Measurements from ENCODE around the gene TYW1. TPM values are rescaled to one million over a fixed set of nuclear protein-coding genes. Genes with fewer than 3 reads are reported as not detected.
"Not testable (repeated sequence)": the region's sequence is repeated elsewhere in the genome, so short reads cannot be mapped to it uniquely, and the experiment has no call there.

The TYW1 gene
- total and polyA plus RNA-seq, 2 of the 4 experiments (the other 2 are of a cell fraction): 10.7 to 23.7 TPM

DNA sequence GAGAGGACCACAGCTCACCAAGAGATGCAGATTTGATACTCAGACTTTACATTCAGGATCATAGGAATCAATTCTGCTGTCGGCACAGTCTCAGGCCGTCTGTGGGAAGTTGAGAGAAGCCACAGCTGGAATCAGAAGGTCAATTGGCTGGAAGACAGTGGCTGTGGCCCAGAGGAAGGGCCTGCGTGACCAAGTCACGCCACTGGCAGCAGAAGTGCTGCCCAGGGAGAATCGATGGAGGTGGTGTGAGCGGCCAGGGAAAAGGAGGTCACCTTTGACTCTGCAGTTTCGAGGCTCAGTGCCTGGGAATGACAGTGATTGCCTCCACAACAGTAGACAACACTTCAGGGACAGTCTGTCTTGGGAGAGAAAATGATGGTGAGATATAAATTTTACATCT is 239.6 kb downstream of the TYW1 start:
- H3K4me2 ChIP-seq (ENCODE audit: low read depth, low read length); H2BK15ac ChIP-seq (ENCODE audit: low read depth, low read length); POLR2A ChIA-PET (ENCODE audit: unreplicated experiment); H3K4me3 ChIP-seq (ENCODE audit: insufficient read depth, low read depth, low read length); H3K14ac ChIP-seq (replicated peaks; ENCODE audit: low read depth, low read length); H4K5ac ChIP-seq (ENCODE audit: low read depth, low read length); intact Hi-C loops (cut with micrococcal nuclease); H2BK5ac ChIP-seq (ENCODE audit: low read depth, low read length, poor library complexity, severe bottlenecking); CTCF ChIA-PET; H3K27me3 ChIP-seq (ENCODE audit: control insufficient read depth, insufficient read depth, low read length); DNase-seq; H3K27ac ChIP-seq (ENCODE audit: insufficient read depth, low read length); dilution Hi-C loops (cut with HindIII; ENCODE audit: low sequenced_read_pairs, unreplicated experiment); H2AK5ac ChIP-seq (ENCODE audit: low read depth, low read length); H3K4ac ChIP-seq (ENCODE audit: low read depth, low read length); H4K20me1 ChIP-seq (ENCODE audit: insufficient read depth, low read length); H3K9ac ChIP-seq (ENCODE audit: low read depth, low read length); H3K9me1 ChIP-seq (ENCODE audit: insufficient read depth, low read length); H3K79me1 ChIP-seq (ENCODE audit: low read depth in 1 of 2, low read length in 2 of 2); H2AFZ ChIP-seq (replicated peaks; ENCODE audit: low read length, poor library complexity); H3K23ac ChIP-seq (ENCODE audit: low read depth, low read length); BruUV-seq (replicated peaks); H3K36me3 ChIP-seq (ENCODE audit: control insufficient read depth, insufficient read depth, low read length); H4K91ac ChIP-seq (ENCODE audit: insufficient read depth, low read depth, low read length); in situ Hi-C loops (cut with MboI; ENCODE audit: low sequenced_read_pairs); ATAC-seq (ENCODE audit: low read depth); H3K9me3 ChIP-seq (ENCODE audit: control insufficient read depth, insufficient read depth, low read length); H4K8ac ChIP-seq (ENCODE audit: low read depth in 2 of 2, low read length in 2 of 2); H3K4me1 ChIP-seq (ENCODE audit: control insufficient read depth, insufficient read depth, low read length); H3K18ac ChIP-seq (ENCODE audit: low read depth, low read length); H2BK120ac ChIP-seq (ENCODE audit: low read depth, low read length); H2AK9ac ChIP-seq (replicated peaks; ENCODE audit: low read depth, low read length, poor library complexity); H2BK20ac ChIP-seq (ENCODE audit: low read depth, low read length); H3K56ac ChIP-seq (ENCODE audit: extremely low read depth, insufficient read depth, low read length): not testable (repeated sequence)
- 20% methylated on average over 1 of the region's 7 CpGs; no CpG with 5 or more reads in 1 of the 2 experiments for WGBS, 2 experiments (ENCODE audit: extremely low coverage in 2 of 2, insufficient read length in 1 of 2)

DNA sequence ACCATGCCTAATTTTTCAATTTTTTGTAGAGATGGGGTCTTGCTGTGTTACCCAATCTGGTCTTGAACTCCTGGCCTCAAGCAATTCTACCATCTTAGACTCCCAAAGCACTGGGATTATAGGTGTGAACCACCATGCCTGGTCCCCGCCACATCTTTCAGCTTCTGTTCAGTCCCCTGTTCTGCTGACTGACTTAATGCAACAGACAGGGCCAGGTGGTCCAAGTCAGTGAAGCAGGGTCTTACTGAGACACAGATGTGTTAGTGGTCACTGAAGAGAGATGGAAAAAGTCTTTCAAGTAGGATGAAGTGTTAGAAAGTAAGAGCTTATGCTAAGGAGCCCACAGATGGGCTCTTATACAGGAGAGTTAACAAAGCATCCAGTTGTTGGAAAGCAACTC is 246.2 kb downstream of the TYW1 start:
- H2BK120ac ChIP-seq (ENCODE audit: low read depth, low read length); dilution Hi-C loops (cut with HindIII; ENCODE audit: low sequenced_read_pairs, unreplicated experiment); in situ Hi-C loops (cut with MboI; ENCODE audit: low sequenced_read_pairs); H3K18ac ChIP-seq (ENCODE audit: low read depth, low read length); H3K4ac ChIP-seq (ENCODE audit: low read depth, low read length); H3K56ac ChIP-seq (ENCODE audit: extremely low read depth, insufficient read depth, low read length); H3K27ac ChIP-seq (ENCODE audit: insufficient read depth, low read length); H3K4me3 ChIP-seq (ENCODE audit: insufficient read depth, low read depth, low read length); H3K27me3 ChIP-seq (ENCODE audit: control insufficient read depth, insufficient read depth, low read length); H2AK9ac ChIP-seq (replicated peaks; ENCODE audit: low read depth, low read length, poor library complexity); ATAC-seq (ENCODE audit: low read depth); H3K4me2 ChIP-seq (ENCODE audit: low read depth, low read length); H4K5ac ChIP-seq (ENCODE audit: low read depth, low read length); POLR2A ChIA-PET (ENCODE audit: unreplicated experiment); H3K79me1 ChIP-seq (ENCODE audit: low read depth in 1 of 2, low read length in 2 of 2); intact Hi-C loops (cut with micrococcal nuclease); CTCF ChIA-PET; H2BK20ac ChIP-seq (ENCODE audit: low read depth, low read length); H2BK15ac ChIP-seq (ENCODE audit: low read depth, low read length); H3K9me1 ChIP-seq (ENCODE audit: insufficient read depth, low read length); H3K4me1 ChIP-seq (ENCODE audit: control insufficient read depth, insufficient read depth, low read length); H2AK5ac ChIP-seq (ENCODE audit: low read depth, low read length); H4K91ac ChIP-seq (ENCODE audit: insufficient read depth, low read depth, low read length); H4K8ac ChIP-seq (ENCODE audit: low read depth in 2 of 2, low read length in 2 of 2); H3K23ac ChIP-seq (ENCODE audit: low read depth, low read length); BruUV-seq (replicated peaks); H3K36me3 ChIP-seq (ENCODE audit: control insufficient read depth, insufficient read depth, low read length); H3K9ac ChIP-seq (ENCODE audit: low read depth, low read length); H3K9me3 ChIP-seq (ENCODE audit: control insufficient read depth, insufficient read depth, low read length); H2BK5ac ChIP-seq (ENCODE audit: low read depth, low read length, poor library complexity, severe bottlenecking); H2AFZ ChIP-seq (replicated peaks; ENCODE audit: low read length, poor library complexity); H3K14ac ChIP-seq (replicated peaks; ENCODE audit: low read depth, low read length); DNase-seq; H4K20me1 ChIP-seq (ENCODE audit: insufficient read depth, low read length): not testable (repeated sequence)
- WGBS, 2 experiments (ENCODE audit: extremely low coverage in 2 of 2, insufficient read length in 1 of 2): 100% methylated on average over 1 of the region's 1 CpG; no CpG with 5 or more reads in 1 of the 2 experiments
